ENCODE data around the gene DMAP1.

GRCh38 chr1:44235808-44236207 is 22.5 kb downstream of the DMAP1 start:
- TF ChIP-seq, protein P1, sequence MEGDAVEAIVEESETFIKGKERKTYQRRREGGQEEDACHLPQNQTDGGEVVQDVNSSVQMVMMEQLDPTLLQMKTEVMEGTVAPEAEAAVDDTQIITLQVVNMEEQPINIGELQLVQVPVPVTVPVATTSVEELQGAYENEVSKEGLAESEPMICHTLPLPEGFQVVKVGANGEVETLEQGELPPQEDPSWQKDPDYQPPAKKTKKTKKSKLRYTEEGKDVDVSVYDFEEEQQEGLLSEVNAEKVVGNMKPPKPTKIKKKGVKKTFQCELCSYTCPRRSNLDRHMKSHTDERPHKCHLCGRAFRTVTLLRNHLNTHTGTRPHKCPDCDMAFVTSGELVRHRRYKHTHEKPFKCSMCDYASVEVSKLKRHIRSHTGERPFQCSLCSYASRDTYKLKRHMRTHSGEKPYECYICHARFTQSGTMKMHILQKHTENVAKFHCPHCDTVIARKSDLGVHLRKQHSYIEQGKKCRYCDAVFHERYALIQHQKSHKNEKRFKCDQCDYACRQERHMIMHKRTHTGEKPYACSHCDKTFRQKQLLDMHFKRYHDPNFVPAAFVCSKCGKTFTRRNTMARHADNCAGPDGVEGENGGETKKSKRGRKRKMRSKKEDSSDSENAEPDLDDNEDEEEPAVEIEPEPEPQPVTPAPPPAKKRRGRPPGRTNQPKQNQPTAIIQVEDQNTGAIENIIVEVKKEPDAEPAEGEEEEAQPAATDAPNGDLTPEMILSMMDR (conservative IDR thresholded peaks at IDR 0.05; ENCODE audit: low read length) = no peak
- no peak for TF ChIP-seq EZH2phosphoT487 (IDR thresholded peaks at IDR 0.05; ENCODE audit: borderline replicate concordance, low read depth, low read length)
